MM.1S (cell line): ENCODE measurements around the gene ZNF653.
A peak's percentile ranks its signal among the peaks of the same experiment; 100 is the strongest.

ENCODE experiments used
- DNase-seq: peaks from one replicate; pipeline ENCODE4 v3.0.0-alpha.2; 2015
- H2AFZ ChIP-seq: fragments of 300-600 bp; sonication (generic); 2 replicates; pipeline ENCODE4 v1.6.0; 2016; ENCODE audit warnings: antibody characterized with exemption, low read length
- H3F3A ChIP-seq: fragments of 300-600 bp; sonication (generic); 2 replicates; pipeline ENCODE4 v1.6.1; 2016; ENCODE audit warnings: mild to moderate bottlenecking, antibody characterized with exemption, low read length, moderate library complexity, mixed read lengths; ENCODE audit not compliant: insufficient read depth
- H3K27ac ChIP-seq: fragments of 300-600 bp; sonication (generic); 2 replicates; pipeline ENCODE4 v1.5.1; 2016; ENCODE audit warnings: mild to moderate bottlenecking, low read length
- H3K27me3 ChIP-seq: fragments of 300-600 bp; sonication (generic); replicated peaks from 2 replicates; pipeline ENCODE4 v1.6.0; 2016; ENCODE audit warnings: low read length; ENCODE audit not compliant: insufficient read depth
- H3K36me3 ChIP-seq: fragments of 300-600 bp; sonication (generic); replicated peaks from 2 replicates; pipeline ENCODE4 v1.6.1; 2016; ENCODE audit warnings: mild to moderate bottlenecking, low read length, mixed read lengths; ENCODE audit not compliant: insufficient read depth
- H3K4me1 ChIP-seq: fragments of 300-600 bp; sonication (generic); 2 replicates; pipeline ENCODE4 v1.6.1; 2016; ENCODE audit warnings: low read length, mixed read lengths
- H3K4me2 ChIP-seq: fragments of 300-600 bp; sonication (generic); 2 replicates; pipeline ENCODE4 v1.6.0; 2016; ENCODE audit warnings: low read depth, low read length
- H3K4me3 ChIP-seq: fragments of 300-600 bp; sonication (generic); 2 replicates; pipeline ENCODE4 v1.5.1; 2016; ENCODE audit warnings: low read length, mixed read lengths
- H3K79me2 ChIP-seq: fragments of 300-600 bp; sonication (generic); 2 replicates; pipeline ENCODE4 v1.6.1; 2016; ENCODE audit warnings: mixed run types, low read length, mixed read lengths
- H3K9ac ChIP-seq: fragments of 300-600 bp; sonication (generic); 2 replicates; pipeline ENCODE4 v1.6.1; 2016; ENCODE audit warnings: low read length, mixed read lengths
- H3K9me2 ChIP-seq: fragments of 300-600 bp; sonication (generic); replicated peaks from 2 replicates; pipeline ENCODE4 v1.6.1; 2016; ENCODE audit warnings: mild to moderate bottlenecking, low read length, mixed read lengths; ENCODE audit not compliant: insufficient read depth
- H3K9me3 ChIP-seq: fragments of 300-600 bp; sonication (generic); replicated peaks from 2 replicates; pipeline ENCODE4 v1.6.1; 2016; ENCODE audit warnings: mild to moderate bottlenecking, low read length, mixed read lengths; ENCODE audit not compliant: insufficient read depth
- H4K20me1 ChIP-seq: fragments of 300-600 bp; sonication (generic); 2 replicates; pipeline ENCODE4 v1.6.1; 2016; ENCODE audit warnings: mild to moderate bottlenecking, low read length, moderate library complexity, mixed read lengths; ENCODE audit not compliant: insufficient read depth
- CTCF ChIP-seq: fragments of 300-600 bp; sonication (generic); IDR thresholded peaks from 2 replicates; pipeline ENCODE4 v1.5.1; 2016; ENCODE audit warnings: antibody characterized with exemption, low read length, mixed read lengths
- EZH2 ChIP-seq: fragments of 300-600 bp; sonication (generic); optimal IDR thresholded peaks from 2 replicates; pipeline ENCODE3; 2017; ENCODE audit warnings: low read depth, mild to moderate bottlenecking, antibody characterized with exemption, low read length, mixed read lengths
- EZH2phosphoT487 ChIP-seq: fragments of 300-600 bp; sonication (generic); IDR thresholded peaks from 2 replicates; pipeline ENCODE4 v1.6.1; 2018; ENCODE audit warnings: antibody characterized with exemption, low read length

ZNF653 gene

GRCh38 chr19:11453468-11454341 lies 51.9 kb downstream of the ZNF653 start:
- no peaks in the 10 kb centered on the region for H3K9me3 ChIP-seq
- H3K27ac ChIP-seq: no peak overlapping the region
- no peaks in the 10 kb centered on the region for H3K36me3 ChIP-seq
- peak overlapping the region; percentile 42; the same call in 1 of the 2 replicates for H2AFZ ChIP-seq
- no peaks in the 10 kb centered on the region for H3F3A ChIP-seq
- peaks cover 20% of the 10 kb centered on the region for H3K27me3 ChIP-seq
- peak overlapping the region; percentile 45; the same call in 1 of the 2 replicates for H3K4me2 ChIP-seq
- H3K9me2 ChIP-seq: no peaks in the 10 kb centered on the region
- no peaks in the 10 kb centered on the region for H3K4me1 ChIP-seq
- TF ChIP-seq EZH2phosphoT487: no peak
- peak; percentile 58 for TF ChIP-seq CTCF
- no peak for DNase-seq
- no peak overlapping the region for H3K4me3 ChIP-seq
- no peak overlapping the region for H3K9ac ChIP-seq
- H3K79me2 ChIP-seq: no peaks in the 10 kb centered on the region
- no peaks in the 10 kb centered on the region for H4K20me1 ChIP-seq

GRCh38 chr19:11452620-11453310 lies 52.9 kb downstream of the ZNF653 start:
- Histone ChIP-seq H3K9me2 (no peaks in the 10 kb centered on the region), H3K9ac (no peak overlapping the region), H2AFZ (no peak overlapping the region)

GRCh38 chr19:11451871-11452619 lies 53.6 kb downstream of the ZNF653 start:
- no peaks in the 10 kb centered on the region for H4K20me1 ChIP-seq
- no peak overlapping the region for H3K4me3 ChIP-seq
- no peaks in the 10 kb centered on the region for H3F3A ChIP-seq
- no peaks in the 10 kb centered on the region for H3K79me2 ChIP-seq
- TF ChIP-seq EZH2phosphoT487 (no peak), CTCF (no peak; the same call in 1 of the 2 replicates), EZH2 (no peak)
- H3K9me2 ChIP-seq: no peaks in the 10 kb centered on the region
- H3K9ac ChIP-seq: no peak overlapping the region
- no peak overlapping the region for H2AFZ ChIP-seq
- H3K4me1 ChIP-seq: no peaks in the 10 kb centered on the region
- H3K27me3 ChIP-seq: peaks cover 4% of the 10 kb centered on the region; the same call in 1 of the 2 replicates
- H3K27ac ChIP-seq: no peak overlapping the region
- no peak overlapping the region for H3K4me2 ChIP-seq
- H3K9me3 ChIP-seq: no peaks in the 10 kb centered on the region
- DNase-seq: no peak
- no peaks in the 10 kb centered on the region for H3K36me3 ChIP-seq

More at GRCh38 chr19:11452620-11453310, 52.9 kb downstream of the ZNF653 start:
- H3K9me3 ChIP-seq: no peaks in the 10 kb centered on the region
- no peak for DNase-seq
- no peaks in the 10 kb centered on the region for H4K20me1 ChIP-seq
- peaks cover 10% of the 10 kb centered on the region for H3K27me3 ChIP-seq
- H3K4me3 ChIP-seq: no peak overlapping the region
- H3K4me1 ChIP-seq: no peaks in the 10 kb centered on the region
- no peak overlapping the region for H3K4me2 ChIP-seq
- no peaks in the 10 kb centered on the region for H3K79me2 ChIP-seq
- H3F3A ChIP-seq: no peaks in the 10 kb centered on the region
- no peak for TF ChIP-seq EZH2phosphoT487
- no peak for TF ChIP-seq EZH2
- 0 out of 2 replicates have a peak, but pooled peaks have one; percentile 12 for TF ChIP-seq CTCF
- no peak overlapping the region for H3K27ac ChIP-seq
- no peaks in the 10 kb centered on the region for H3K36me3 ChIP-seq
